Esophagus squamous epithelium (tissue), 5 donors: ENCODE measurements around the gene HES4. TPM values are rescaled to one million over a fixed set of nuclear protein-coding genes. Genes with fewer than 3 reads are reported as not detected.

ENCODE experiments used
- DNase-seq: peaks from one replicate; lab custom pipeline; 2025; lab: John Stamatoyannopoulos, UW
- H3K27ac ChIP-seq, 4 donors: fragments of 200-600 bp; sonication (generic); one replicate each; pipeline ENCODE4 v1.5.1; 2016 to 2019; ENCODE audit warnings: mild to moderate bottlenecking in 1 of 4
- H3K27me3 ChIP-seq, 4 donors: fragments of 200-600 bp; sonication (generic); 1 replicate in 3 of 4; 2 replicates in 1 of 4; pipeline versions ENCODE4 v1.5.1 to v1.6.0; 2017 to 2021; ENCODE audit warnings: antibody characterized with exemption in 1 of 4
- H3K36me3 ChIP-seq, 3 donors: fragments of 200-600 bp; sonication (generic); one replicate each; pipeline ENCODE4 v1.5.1; 2016 to 2019
- H3K4me1 ChIP-seq, 3 donors: fragments of 200-600 bp; sonication (generic); one replicate each; pipeline ENCODE4 v1.5.1; 2017 to 2019
- H3K4me3 ChIP-seq, 4 donors: fragments of 200-600 bp; sonication (generic); 1 replicate in 3 of 4; 2 replicates in 1 of 4; pipeline ENCODE4 v1.5.1; 2016 to 2019; ENCODE audit warnings: mild to moderate bottlenecking in 2 of 4, moderate library complexity in 1 of 4
- H3K9me3 ChIP-seq, 3 donors: fragments of 200-600 bp; sonication (generic); one replicate each; pipeline ENCODE4 v1.5.1; 2016 to 2019
- CTCF ChIP-seq, 6 experiments: fragments of 450-650 bp in 4 of 6; fragments of 200-600 bp in 2 of 6; sonication (generic) in 2 of 6; IDR thresholded peaks; one replicate each; pipeline ENCODE4 v1.5.1; 2016 to 2019; ENCODE audit warnings: antibody characterized with exemption in 6 of 6, mild to moderate bottlenecking in 4 of 6, moderate library complexity in 4 of 6
- POLR2A ChIP-seq, 4 donors: fragments of 450-650 bp; IDR thresholded peaks; one replicate each; pipeline ENCODE4 v1.6.1; 2017; ENCODE audit warnings: antibody characterized with exemption in 4 of 4, mild to moderate bottlenecking in 4 of 4, moderate library complexity in 3 of 4
- WGBS, 2 donors: methylation state at CpG; one replicate each; pipeline ENCODE4 v1.1.5; 2018; 5-methylcytosine and 5-hydroxymethylcytosine counted together
- intact Hi-C: fragments of 100-400 bp; cut with DNase I; formaldehyde crosslinking; loops from one replicate; pipeline ENCODE4 v1.15.0; 2022
- total RNA-seq, 4 donors: library from RNA; depleted of rRNA; stranded (reverse); fragments of >200 nt; gene quantifications; one replicate each; pipeline ENCODE4 v1.1.0, GENCODE V29; 2016
- donor health status: DM: yes; HTN: yes; CAD: no.

Gene HES4
- total RNA-seq, 4 donors from 2014 or later, result 15.1 to 16.2 (median 15.3) TPM

- WGBS, 2 donors, result 89% methylated on average over 3 of the region's 20 CpGs; no CpG with 5 or more reads in 1 of the 2 donors
- no peaks in the 10 kb centered on the region for H3K4me1 ChIP-seq
- no peaks in the 10 kb centered on the region for H3K27me3 ChIP-seq
- no peak for DNase-seq
- intact Hi-C loops, result no loop called here
- no peak overlapping the region for H3K4me3 ChIP-seq
- no peak for TF ChIP-seq CTCF (IDR thresholded peaks at IDR 0.05)
- no peak for TF ChIP-seq POLR2A (IDR thresholded peaks at IDR 0.05)
- no peaks in the 10 kb centered on the region for H3K9me3 ChIP-seq
- no peak overlapping the region for H3K27ac ChIP-seq
- peaks cover 0 to 86% (median 16%) of the 10 kb centered on the region in 3 donors for H3K36me3 ChIP-seq
Measured at GRCh38 chr1:1046243-1046642, 46.3 kb upstream of the HES4 start.

GRCh38 chr1:1045129-1045528 lies 45.2 kb upstream of the HES4 start:
- H3K36me3 ChIP-seq, result peaks cover 0 to 75% (median 14%) of the 10 kb centered on the region in 3 donors

GRCh38 chr1:1044455-1045078 lies 44.7 kb upstream of the HES4 start:
- Histone ChIP-seq H3K27ac (no peak overlapping the region), H3K36me3 (peaks cover 0 to 69% (median 9%) of the 10 kb centered on the region in 3 donors), H3K27me3 (peaks cover 0 to 6% (median 0%) of the 10 kb centered on the region in 4 donors), H3K9me3 (no peaks in the 10 kb centered on the region), H3K4me1 (peaks cover 10 to 11% (median 11%) of the 10 kb centered on the region in 3 donors), H3K4me3 (no peak overlapping the region)
- DNase-seq, result no peak
- intact Hi-C loops, result no loop called here
- TF ChIP-seq CTCF (IDR thresholded peaks at IDR 0.05), result no peak
- WGBS, 2 donors, result 95 to 97% methylated on average over 12 to 15 of the region's 34 CpGs

More at GRCh38 chr1:1045129-1045528, 45.2 kb upstream of the HES4 start:
- no peak overlapping the region for H3K27ac ChIP-seq
- no peak overlapping the region for H3K4me3 ChIP-seq
- intact Hi-C loops, result no loop called here
- WGBS, 2 donors, result 86 to 93% methylated on average over 12 to 18 of the region's 23 CpGs
- TF ChIP-seq CTCF (IDR thresholded peaks at IDR 0.05) (no peak), POLR2A (IDR thresholded peaks at IDR 0.05) (no peak)
- DNase-seq, result no peak
- H3K9me3 ChIP-seq, result no peaks in the 10 kb centered on the region
- peaks cover 0 to under 1% (median 0%) of the 10 kb centered on the region in 4 donors for H3K27me3 ChIP-seq
- peaks cover 5 to 6% (median 5%) of the 10 kb centered on the region in 3 donors for H3K4me1 ChIP-seq

GRCh38 chr1:1043921-1044320 lies 44.0 kb upstream of the HES4 start:
- peaks cover 14 to 18% (median 15%) of the 10 kb centered on the region in 3 donors for H3K4me1 ChIP-seq
- peaks cover 0 to 63% (median 9%) of the 10 kb centered on the region in 3 donors for H3K36me3 ChIP-seq
- no peak for DNase-seq
- 98% methylated on average over 9 of the region's 33 CpGs; no CpG with 5 or more reads in 1 of the 2 donors for WGBS, 2 donors
- H3K9me3 ChIP-seq, result no peaks in the 10 kb centered on the region
- no peak overlapping the region for H3K27ac ChIP-seq
- no peak for TF ChIP-seq POLR2A (IDR thresholded peaks at IDR 0.05)
- intact Hi-C loops, result no loop called here
- H3K27me3 ChIP-seq, result peaks cover 0 to 13% (median 0%) of the 10 kb centered on the region in 4 donors
- H3K4me3 ChIP-seq, result no peak overlapping the region

- intact Hi-C loops, result no loop called here
- TF ChIP-seq CTCF (IDR thresholded peaks at IDR 0.05) (no peak), POLR2A (IDR thresholded peaks at IDR 0.05) (no peak)
- Histone ChIP-seq H3K27me3 (peaks cover 0 to 18% (median 0%) of the 10 kb centered on the region in 4 donors), H3K36me3 (peaks cover 0 to 60% (median 9%) of the 10 kb centered on the region in 3 donors), H3K9me3 (no peaks in the 10 kb centered on the region), H3K4me1 (peaks cover 14 to 23% (median 15%) of the 10 kb centered on the region in 3 donors), H3K4me3 (no peak overlapping the region), H3K27ac (no peak overlapping the region)
- 93 to 94% methylated on average over 7 to 12 of the region's 27 CpGs for WGBS, 2 donors
- no peak for DNase-seq
Measured at GRCh38 chr1:1043411-1043810, 43.5 kb upstream of the HES4 start.
